K562 (cell line): Measurements from ENCODE around the gene SLC6A6. TPM values are rescaled to one million over a fixed set of nuclear protein-coding genes. Genes with fewer than 3 reads are reported as not detected.

Source experiments
- NFRKB ChIP-seq: fragments of 450-650 bp; IDR thresholded peaks from 2 replicates; pipeline ENCODE4 v1.6.1; 2016; ENCODE audit warnings: low read depth
- RBM39 ChIP-seq: fragments of 200-400 bp; formaldehyde crosslinking; optimal IDR thresholded peaks from 2 replicates; pipeline ENCODE3; 2018; ENCODE audit warnings: low read depth, low read length
- RCOR1 ChIP-seq, 2 experiments: IDR thresholded peaks; 2 replicates each; pipeline ENCODE4 v1.6.1; 2012; ENCODE audit warnings: low read depth in 2 of 2, low read length in 2 of 2, borderline replicate concordance in 1 of 2, improper control_type of control experiment in 1 of 2
- SIX5 ChIP-seq, 2 experiments: IDR thresholded peaks; 2 replicates each; pipeline ENCODE4 v1.6.1; 2011; ENCODE audit warnings: low read length in 2 of 2, borderline replicate concordance in 1 of 2, low read depth in 1 of 2, mild to moderate bottlenecking in 1 of 2, moderate library complexity in 1 of 2; ENCODE audit not compliant: insufficient read depth in 1 of 2
- SPI1 ChIP-seq: IDR thresholded peaks from 2 replicates; pipeline ENCODE4 v1.6.1; 2011; ENCODE audit warnings: low read depth, low read length, control low read depth, borderline replicate concordance
- SRSF9 ChIP-seq: fragments of 200-400 bp; formaldehyde crosslinking; IDR thresholded peaks from 2 replicates; pipeline ENCODE4 v1.6.1; 2017; ENCODE audit warnings: low read depth, low read length, borderline replicate concordance
- TARDBP ChIP-seq: fragments of 450-650 bp; IDR thresholded peaks from 2 replicates; pipeline ENCODE4 v1.6.1; 2016
- UBTF ChIP-seq, 2 experiments: IDR thresholded peaks; 2 replicates each; pipeline ENCODE4 v1.6.1; 2012; ENCODE audit warnings: improper control_type of control experiment in 2 of 2, low read depth in 2 of 2, low read length in 2 of 2, borderline replicate concordance in 1 of 2
- ZBTB11 ChIP-seq, 3 experiments: fragments of 200-800 bp in 1 of 3; fragments of 250-450 bp in 1 of 3; fragments of 450-650 bp in 1 of 3; sonication (Bioruptor Pico) in 1 of 3; sonication (Bioruptor generic) in 1 of 3; formaldehyde crosslinking in 1 of 3; IDR thresholded peaks; 2 replicates each; pipeline versions ENCODE4 v1.6.1 to v1.8.0; 2016 to 2022; ENCODE audit warnings: mild to moderate bottlenecking in 2 of 3, missing genetic modification characterization in 2 of 3, missing compliant biosample characterization in 1 of 3, moderate library complexity in 1 of 3
- polyA plus RNA-seq, 8 experiments: library from polyadenylated mRNA; depleted of rRNA in 4 of 8; stranded (reverse) in 5 of 8; unstranded in 3 of 8; fragments of >200 nt; fragmentation: Nextera tagmentation in 2 of 8; fragmentation: Illumina TruSeq in 1 of 8; extraction: Ambion mirVana in 2 of 8; extraction: Trizol in 1 of 8; gene quantifications; 2 replicates each; pipeline versions ENCODE4 v1.2.1 to v1.2.3, GENCODE V29; 2011 to 2014; ENCODE audit warnings: inconsistent platforms in 1 of 8, missing spikeins in 1 of 8
- total RNA-seq, 7 experiments: library from RNA; depleted of rRNA in 6 of 7; stranded (reverse); fragments of >200 nt in 6 of 7; fragmentation: Illumina TruSeq in 2 of 7; extraction: Trizol in 2 of 7; gene quantifications; 2 replicates each; pipeline versions ENCODE4 v1.2.1 to v1.2.3, GENCODE V29; 2011 to 2021; ENCODE audit warnings: low replicate concordance in 1 of 7
- TF ChIP-seq, protein P1 (sequence below): fragments of 200-600 bp; sonication (generic); IDR thresholded peaks from one replicate; pipeline ENCODE4 v1.6.1; 2012; ENCODE audit warnings: mild to moderate bottlenecking, low read depth, low read length, inconsistent platforms

SLC6A6 gene
- total and polyA plus RNA-seq, 9 of the 15 experiments (the other 6 are each of a cell fraction or from before 2014, with no cell fraction given), result 12.3 to 203 (median 93.2) TPM

DNA sequence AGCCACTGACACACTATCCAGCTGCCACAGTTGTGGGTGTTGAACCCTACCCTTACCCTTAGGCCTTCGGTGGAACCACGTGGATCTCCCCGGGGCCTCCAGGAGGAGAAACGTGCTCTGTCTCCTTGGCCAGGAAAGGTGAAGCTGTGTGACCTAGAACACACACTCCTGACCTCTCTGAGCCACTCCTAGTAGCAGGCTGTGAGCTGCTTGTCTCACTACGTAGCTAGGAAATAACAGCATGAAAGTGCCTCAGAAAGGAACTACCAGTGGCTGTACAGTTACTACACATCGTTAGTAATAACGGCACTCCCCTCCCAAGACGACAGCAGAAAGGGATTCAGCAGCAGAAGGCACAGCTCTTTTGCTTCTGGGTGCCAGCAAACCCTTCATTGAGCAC, 36.2 kb upstream of the SLC6A6 start (continued):
- no peak for TF ChIP-seq ZBTB11 (CRISPR knock-in tag; IDR thresholded peaks at IDR 0.05)
- peak in 1 of 2 experiments; percentile 47; a peak in 1 of 4 replicates for TF ChIP-seq RCOR1 (IDR thresholded peaks at IDR 0.05; ENCODE audit: borderline replicate concordance in 1 of 2, low read depth in 2 of 2, low read length in 2 of 2)
- no peak for TF ChIP-seq SIX5 (IDR thresholded peaks at IDR 0.05; ENCODE audit: borderline replicate concordance in 1 of 2, insufficient read depth in 1 of 2, low read depth in 1 of 2, low read length in 2 of 2)
- TF ChIP-seq NFRKB, result no peak
- TF ChIP-seq UBTF (IDR thresholded peaks at IDR 0.05; ENCODE audit: borderline replicate concordance in 1 of 2, low read depth in 2 of 2, low read length in 2 of 2), result no peak
- TF ChIP-seq RBM39, result no peak
- no peak for TF ChIP-seq SPI1
- TF ChIP-seq, protein P1, sequence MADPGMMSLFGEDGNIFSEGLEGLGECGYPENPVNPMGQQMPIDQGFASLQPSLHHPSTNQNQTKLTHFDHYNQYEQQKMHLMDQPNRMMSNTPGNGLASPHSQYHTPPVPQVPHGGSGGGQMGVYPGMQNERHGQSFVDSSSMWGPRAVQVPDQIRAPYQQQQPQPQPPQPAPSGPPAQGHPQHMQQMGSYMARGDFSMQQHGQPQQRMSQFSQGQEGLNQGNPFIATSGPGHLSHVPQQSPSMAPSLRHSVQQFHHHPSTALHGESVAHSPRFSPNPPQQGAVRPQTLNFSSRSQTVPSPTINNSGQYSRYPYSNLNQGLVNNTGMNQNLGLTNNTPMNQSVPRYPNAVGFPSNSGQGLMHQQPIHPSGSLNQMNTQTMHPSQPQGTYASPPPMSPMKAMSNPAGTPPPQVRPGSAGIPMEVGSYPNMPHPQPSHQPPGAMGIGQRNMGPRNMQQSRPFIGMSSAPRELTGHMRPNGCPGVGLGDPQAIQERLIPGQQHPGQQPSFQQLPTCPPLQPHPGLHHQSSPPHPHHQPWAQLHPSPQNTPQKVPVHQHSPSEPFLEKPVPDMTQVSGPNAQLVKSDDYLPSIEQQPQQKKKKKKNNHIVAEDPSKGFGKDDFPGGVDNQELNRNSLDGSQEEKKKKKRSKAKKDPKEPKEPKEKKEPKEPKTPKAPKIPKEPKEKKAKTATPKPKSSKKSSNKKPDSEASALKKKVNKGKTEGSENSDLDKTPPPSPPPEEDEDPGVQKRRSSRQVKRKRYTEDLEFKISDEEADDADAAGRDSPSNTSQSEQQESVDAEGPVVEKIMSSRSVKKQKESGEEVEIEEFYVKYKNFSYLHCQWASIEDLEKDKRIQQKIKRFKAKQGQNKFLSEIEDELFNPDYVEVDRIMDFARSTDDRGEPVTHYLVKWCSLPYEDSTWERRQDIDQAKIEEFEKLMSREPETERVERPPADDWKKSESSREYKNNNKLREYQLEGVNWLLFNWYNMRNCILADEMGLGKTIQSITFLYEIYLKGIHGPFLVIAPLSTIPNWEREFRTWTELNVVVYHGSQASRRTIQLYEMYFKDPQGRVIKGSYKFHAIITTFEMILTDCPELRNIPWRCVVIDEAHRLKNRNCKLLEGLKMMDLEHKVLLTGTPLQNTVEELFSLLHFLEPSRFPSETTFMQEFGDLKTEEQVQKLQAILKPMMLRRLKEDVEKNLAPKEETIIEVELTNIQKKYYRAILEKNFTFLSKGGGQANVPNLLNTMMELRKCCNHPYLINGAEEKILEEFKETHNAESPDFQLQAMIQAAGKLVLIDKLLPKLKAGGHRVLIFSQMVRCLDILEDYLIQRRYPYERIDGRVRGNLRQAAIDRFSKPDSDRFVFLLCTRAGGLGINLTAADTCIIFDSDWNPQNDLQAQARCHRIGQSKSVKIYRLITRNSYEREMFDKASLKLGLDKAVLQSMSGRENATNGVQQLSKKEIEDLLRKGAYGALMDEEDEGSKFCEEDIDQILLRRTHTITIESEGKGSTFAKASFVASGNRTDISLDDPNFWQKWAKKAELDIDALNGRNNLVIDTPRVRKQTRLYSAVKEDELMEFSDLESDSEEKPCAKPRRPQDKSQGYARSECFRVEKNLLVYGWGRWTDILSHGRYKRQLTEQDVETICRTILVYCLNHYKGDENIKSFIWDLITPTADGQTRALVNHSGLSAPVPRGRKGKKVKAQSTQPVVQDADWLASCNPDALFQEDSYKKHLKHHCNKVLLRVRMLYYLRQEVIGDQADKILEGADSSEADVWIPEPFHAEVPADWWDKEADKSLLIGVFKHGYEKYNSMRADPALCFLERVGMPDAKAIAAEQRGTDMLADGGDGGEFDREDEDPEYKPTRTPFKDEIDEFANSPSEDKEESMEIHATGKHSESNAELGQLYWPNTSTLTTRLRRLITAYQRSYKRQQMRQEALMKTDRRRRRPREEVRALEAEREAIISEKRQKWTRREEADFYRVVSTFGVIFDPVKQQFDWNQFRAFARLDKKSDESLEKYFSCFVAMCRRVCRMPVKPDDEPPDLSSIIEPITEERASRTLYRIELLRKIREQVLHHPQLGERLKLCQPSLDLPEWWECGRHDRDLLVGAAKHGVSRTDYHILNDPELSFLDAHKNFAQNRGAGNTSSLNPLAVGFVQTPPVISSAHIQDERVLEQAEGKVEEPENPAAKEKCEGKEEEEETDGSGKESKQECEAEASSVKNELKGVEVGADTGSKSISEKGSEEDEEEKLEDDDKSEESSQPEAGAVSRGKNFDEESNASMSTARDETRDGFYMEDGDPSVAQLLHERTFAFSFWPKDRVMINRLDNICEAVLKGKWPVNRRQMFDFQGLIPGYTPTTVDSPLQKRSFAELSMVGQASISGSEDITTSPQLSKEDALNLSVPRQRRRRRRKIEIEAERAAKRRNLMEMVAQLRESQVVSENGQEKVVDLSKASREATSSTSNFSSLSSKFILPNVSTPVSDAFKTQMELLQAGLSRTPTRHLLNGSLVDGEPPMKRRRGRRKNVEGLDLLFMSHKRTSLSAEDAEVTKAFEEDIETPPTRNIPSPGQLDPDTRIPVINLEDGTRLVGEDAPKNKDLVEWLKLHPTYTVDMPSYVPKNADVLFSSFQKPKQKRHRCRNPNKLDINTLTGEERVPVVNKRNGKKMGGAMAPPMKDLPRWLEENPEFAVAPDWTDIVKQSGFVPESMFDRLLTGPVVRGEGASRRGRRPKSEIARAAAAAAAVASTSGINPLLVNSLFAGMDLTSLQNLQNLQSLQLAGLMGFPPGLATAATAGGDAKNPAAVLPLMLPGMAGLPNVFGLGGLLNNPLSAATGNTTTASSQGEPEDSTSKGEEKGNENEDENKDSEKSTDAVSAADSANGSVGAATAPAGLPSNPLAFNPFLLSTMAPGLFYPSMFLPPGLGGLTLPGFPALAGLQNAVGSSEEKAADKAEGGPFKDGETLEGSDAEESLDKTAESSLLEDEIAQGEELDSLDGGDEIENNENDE, result no peak
- no peak for TF ChIP-seq TARDBP
- TF ChIP-seq SRSF9, result no peak
